Choroid plexus epithelial cell (primary cell): ENCODE data around the gene RHOV.

Experiments used
- DNase-seq: peaks from one replicate; pipeline ENCODE4 v3.0.0-alpha.2; 2010; ENCODE audit warnings: low read depth
- H3K4me3 ChIP-seq: 2 replicates; pipeline ENCODE4 v1.5.1; 2011; ENCODE audit warnings: low read depth, mild to moderate bottlenecking, control low read depth, low read length, moderate library complexity
- CTCF ChIP-seq: conservative IDR thresholded peaks from 2 replicates; pipeline ENCODE4 v1.5.1; 2011; ENCODE audit warnings: low read depth, mild to moderate bottlenecking, control low read depth, inconsistent platforms, low read length, moderate library complexity

Gene RHOV

DNA sequence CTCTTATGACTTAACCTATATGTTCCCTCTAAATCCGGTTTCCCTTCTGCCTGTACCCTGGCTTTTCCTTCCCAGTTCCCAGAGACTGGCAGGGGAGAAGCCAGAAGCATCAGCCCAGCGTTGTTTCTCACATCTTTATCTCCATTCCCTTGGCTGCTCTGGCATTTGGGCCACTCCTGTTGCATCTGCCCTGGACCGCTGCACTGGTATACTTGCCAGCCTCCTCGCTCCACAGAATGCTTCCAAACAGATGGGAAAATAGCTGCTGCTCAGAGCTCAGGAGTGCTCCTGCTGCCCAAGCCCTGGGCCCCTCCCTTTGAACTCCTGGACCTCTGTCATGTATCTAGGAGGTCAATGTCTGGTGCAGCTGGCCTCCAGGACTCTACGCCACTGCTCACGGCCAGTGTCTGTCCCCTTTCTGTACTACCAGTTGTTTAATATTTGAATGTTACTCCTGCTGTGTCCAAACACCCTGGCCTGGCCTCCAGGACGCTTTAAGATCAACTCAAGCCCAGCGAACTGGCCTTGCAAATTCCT is 23.4 kb downstream of the RHOV start:
- no peak for DNase-seq
- H3K4me3 ChIP-seq = no peak overlapping the region
- no peak for TF ChIP-seq CTCF

DNA sequence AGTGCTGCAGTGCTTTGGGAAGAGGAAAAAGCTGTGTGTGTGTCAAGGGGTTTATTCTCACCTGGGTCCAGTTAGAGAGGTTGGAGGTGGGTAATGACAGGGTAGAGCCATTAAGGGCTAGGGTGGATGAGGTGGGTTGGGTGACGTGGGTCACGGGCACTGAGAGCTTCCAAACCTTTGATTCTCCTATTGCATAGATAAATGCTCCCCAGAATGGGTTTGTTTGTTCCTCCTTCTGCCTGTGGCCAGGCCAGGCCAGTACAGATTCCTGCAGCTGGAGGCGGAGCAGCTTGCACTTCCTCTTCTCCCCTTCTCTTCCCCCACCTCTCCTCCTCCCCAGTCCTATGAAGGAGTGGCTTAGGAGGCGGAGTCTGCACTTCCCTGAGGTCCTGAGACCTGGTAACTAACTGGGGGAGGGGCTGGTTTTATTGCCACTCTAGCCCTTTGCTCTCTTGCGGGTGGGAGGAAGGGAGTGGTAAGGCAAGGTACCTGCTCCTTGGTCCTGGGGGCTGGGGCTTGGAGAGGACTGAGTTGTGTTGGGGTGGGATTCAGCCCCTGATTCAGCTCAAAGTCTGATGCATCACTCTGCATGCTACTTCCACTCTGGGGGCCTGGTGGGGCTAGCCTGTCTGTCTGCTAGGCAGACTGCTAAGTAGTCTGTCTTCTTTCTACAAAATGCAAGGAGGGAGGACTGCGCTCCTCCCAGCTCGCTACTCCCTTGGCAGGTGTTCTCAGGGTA is 26.6 kb downstream of the RHOV start:
- DNase-seq = peak; percentile 62
- H3K4me3 ChIP-seq = no peak overlapping the region
- TF ChIP-seq CTCF = peak; percentile 14

DNA sequence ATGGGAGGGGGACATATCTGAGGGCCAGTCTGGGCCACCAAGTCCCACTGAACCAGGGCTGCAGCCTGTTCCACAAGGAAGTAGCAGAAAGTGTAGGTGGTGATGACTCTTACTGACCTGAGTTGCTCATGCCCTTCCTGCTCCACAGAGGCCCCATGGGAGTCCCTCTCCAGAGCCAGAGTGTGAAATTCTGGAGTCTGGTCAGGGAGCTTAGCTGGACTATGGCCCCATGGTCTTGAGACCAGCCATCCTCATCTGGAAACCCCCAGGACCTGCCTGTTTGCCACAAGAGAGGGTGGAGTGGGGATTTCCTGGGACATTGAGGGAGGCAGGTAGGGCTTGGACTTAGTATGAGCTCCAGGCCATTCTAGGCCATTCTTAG is 27.2 kb downstream of the RHOV start:
- no peak for DNase-seq
- no peak overlapping the region for H3K4me3 ChIP-seq
- no peak for TF ChIP-seq CTCF

GRCh38 chr15:40845511-40846284 is 28.3 kb downstream of the RHOV start:
- no peak overlapping the region for H3K4me3 ChIP-seq
- TF ChIP-seq CTCF = no peak
- no peak for DNase-seq

- DNase-seq = no peak
- peak overlapping the region; percentile 54 for H3K4me3 ChIP-seq
Measured at GRCh38 chr15:40845036-40845435, 29.0 kb downstream of the RHOV start.

GRCh38 chr15:40844696-40845030 is 29.4 kb downstream of the RHOV start:
- TF ChIP-seq CTCF = no peak
- DNase-seq = peak; percentile 14
- H3K4me3 ChIP-seq = peak overlapping the region; percentile 54

More at GRCh38 chr15:40845036-40845435, 29.0 kb downstream of the RHOV start:
- no peak for TF ChIP-seq CTCF
